NCI-H1930 (cell line): ENCODE measurements around the gene PRKCB.
"Not testable (repeated sequence)": the region's sequence is repeated elsewhere in the genome, so short reads cannot be mapped to it uniquely, and the experiment has no call there.

Source experiments
- DNase-seq, 2 experiments: peaks; one replicate each; lab custom pipeline; 2025; lab: John Stamatoyannopoulos, UW

The PRKCB gene

DNA sequence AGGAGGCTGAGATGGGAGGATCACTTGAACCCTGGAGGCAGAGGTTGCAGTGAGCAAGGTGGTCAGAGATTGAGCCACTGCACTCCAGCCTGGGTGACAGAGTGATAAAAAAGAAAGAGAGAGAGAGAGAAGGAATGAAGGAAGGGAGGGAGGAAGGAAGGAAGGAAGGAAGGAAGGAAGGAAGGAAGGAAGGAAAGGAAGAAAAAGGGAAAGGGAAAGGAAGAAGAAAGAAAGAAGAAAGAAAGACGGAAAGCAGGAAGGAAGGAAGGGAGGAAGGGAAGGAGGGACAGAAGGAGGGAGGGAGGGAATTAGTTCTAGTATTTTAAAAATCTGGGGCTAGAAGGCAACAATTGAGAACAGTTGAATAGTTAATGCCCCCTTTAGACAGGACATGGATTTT lies 258.9 kb downstream of the PRKCB start:
- DNase-seq = no peak

DNA sequence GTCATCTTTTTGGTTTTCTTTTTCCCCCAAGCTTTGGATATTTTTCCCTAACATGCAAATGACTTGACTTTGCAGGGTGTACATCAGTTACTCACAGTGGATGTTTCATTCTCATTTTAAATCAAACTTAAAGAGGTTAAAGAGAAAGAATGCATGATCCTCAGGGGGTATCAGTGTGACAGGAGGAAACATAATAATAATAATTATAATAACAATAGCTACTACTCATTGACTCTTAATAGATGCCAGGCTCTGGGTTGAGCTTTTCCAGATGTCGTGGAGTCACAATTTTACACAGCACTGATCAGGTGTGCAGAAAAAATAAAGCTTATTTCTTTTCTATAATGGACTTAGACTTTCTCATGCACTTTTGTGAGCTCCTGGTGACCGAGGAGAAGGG lies 263.1 kb downstream of the PRKCB start:
- no peak for DNase-seq

DNA sequence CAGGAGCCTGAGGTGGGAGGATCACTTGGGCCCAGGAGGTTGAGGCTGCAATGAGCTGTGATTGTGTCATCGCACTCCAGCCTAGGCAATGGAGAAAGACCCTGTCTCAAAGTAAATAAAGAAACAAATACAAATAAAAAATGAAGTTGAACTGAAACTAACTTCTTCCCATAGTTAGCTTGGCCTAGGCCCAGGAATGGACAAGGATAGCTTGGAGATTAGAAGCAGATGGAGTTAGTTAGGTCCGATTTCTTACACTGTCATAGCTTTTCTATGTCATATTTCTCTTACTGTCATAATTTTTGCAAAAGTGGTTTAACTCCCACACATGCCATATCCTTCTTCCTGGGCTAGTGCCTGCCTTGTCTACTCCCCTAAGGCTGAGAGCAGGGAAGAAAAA lies 265.6 kb downstream of the PRKCB start:
- no peak for DNase-seq

DNA sequence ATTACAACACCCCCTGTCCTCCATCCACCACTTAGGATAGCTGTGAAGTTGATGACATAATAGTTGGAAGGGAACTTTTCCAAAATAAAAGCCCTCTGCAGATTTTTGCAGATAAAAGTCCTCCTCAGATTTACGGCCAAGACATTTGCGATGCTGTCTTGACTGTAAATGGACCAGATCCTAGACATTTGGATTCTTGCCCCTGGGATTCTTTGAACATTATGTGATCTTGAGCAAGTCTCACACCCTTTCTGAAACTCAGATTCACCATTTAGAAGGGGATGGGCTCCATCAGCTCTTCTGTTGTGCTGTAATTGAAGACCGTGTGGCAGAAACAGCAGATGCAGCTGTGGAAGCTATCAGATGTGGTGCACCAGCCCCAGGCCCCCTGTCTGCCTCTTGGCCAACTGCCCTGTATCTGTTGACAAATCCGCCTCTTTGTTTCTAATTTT lies 266.5 kb downstream of the PRKCB start:
- DNase-seq = peak; percentile 79 to 90

DNA sequence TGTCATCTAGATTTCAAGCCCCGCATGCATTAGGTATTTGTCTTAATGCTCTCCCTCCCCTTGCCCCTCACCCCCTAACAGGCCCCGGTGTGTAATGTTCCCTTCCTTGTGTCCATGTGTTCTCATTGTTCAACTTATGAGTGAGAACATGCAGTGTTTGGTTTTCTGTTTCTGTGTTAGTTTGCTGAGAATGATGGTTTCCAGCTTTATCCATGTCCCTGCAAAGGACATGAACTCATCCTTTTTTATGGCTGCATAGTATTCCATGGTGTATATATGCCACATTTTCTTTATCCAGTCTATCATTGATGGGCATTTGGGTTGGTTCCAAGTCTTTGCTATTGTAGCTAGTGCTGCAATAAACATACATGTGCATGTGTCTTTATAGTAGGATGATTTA lies 269.7 kb downstream of the PRKCB start:
- not testable (repeated sequence) for DNase-seq

DNA sequence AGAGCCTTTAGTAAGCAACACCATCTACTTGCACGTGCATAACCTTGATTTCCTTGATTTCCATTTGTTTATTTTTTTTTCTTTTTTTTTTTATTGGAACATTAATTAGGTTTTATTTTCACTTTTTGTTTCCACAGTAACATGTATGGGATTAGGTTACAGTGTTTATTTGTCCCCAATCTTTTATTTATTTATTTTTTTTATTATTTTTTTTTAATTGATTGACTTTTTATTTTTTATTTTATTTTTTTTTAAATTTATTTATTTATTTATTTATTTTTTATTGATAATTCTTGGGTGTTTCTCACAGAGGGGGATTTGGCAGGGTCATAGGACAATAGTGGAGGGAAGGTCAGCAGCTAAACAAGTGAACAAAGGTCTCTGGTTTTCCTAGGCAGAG lies 272.3 kb downstream of the PRKCB start:
- DNase-seq = not testable (repeated sequence)

DNA sequence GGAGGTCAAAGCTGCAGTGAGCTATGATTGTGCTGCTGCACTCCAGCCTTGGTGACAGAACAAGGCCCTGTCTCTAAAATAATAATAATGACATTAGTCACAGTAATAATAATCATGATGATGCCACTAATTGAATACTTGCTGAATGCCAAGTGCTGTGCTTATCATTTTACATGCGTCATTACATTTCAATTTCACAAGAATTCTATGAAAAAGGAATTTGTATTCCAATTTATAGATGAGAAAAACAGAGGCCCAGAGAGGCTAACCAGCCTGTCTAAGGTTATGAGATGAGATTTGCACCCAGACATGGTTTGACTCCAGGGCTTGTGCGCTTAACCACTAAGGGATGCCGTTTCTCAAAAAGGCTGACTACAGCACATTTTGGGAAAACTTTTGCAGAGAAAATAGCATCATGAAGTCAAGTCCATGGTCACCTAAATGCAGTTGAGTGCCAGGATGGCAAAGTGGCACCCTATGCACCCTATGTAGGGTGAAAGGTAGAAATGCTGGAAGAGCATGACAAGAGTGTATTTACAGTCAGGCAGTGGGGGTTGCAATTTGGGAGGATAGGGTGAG lies 276.0 kb downstream of the PRKCB start:
- no peak for DNase-seq

DNA sequence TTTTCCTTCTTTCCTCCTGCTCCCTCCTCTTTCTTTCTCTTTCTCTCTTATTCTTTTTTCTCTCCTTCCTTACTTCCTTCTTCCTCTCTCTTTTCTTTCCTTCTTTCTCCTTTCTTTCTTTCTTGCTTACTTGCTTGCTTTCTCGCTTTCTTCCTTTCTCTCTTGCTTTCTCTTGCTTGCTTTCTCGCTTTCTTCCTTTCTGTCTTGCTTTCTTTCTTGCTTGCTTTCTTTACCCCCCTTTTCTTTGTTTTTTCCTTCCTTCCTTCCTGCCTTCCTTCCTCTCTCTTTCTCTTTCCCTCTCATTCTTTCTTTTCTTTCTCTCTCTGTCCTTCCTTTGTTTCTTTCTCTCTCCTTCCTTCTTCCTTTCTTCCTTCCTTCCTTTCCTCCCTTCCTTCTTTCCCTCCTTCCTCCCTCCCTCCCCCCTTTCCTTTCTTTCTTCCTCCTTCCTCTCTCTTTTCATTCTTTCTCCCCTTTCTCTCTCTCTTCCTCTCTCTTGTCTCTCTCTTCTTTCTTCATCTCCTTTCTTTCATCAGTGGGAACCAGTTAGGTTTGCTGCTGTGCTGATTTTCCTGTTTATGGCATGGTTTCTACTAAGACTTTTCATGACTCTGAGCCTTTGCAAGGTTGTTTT lies 277.4 kb downstream of the PRKCB start:
- DNase-seq = no peak

DNA sequence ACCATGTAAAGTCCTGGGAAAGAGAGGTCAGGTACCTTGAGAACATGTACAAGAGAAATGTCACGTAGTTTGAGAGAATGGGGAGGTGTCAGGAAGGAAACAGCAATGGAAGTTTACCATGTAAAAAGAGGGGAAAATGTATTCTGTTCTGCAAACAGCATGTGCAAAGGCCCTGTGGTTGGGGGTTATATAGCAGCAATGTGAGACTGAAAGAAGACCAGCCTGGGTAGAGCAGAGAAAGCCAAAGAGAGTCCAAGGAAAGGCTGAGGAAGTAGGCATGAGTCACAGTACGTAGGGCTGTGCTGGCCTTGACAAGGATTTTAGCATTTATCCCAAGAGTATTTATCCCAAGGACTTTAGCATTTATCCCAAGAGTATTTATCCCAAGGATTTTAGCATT lies 279.1 kb downstream of the PRKCB start:
- DNase-seq = no peak

DNA sequence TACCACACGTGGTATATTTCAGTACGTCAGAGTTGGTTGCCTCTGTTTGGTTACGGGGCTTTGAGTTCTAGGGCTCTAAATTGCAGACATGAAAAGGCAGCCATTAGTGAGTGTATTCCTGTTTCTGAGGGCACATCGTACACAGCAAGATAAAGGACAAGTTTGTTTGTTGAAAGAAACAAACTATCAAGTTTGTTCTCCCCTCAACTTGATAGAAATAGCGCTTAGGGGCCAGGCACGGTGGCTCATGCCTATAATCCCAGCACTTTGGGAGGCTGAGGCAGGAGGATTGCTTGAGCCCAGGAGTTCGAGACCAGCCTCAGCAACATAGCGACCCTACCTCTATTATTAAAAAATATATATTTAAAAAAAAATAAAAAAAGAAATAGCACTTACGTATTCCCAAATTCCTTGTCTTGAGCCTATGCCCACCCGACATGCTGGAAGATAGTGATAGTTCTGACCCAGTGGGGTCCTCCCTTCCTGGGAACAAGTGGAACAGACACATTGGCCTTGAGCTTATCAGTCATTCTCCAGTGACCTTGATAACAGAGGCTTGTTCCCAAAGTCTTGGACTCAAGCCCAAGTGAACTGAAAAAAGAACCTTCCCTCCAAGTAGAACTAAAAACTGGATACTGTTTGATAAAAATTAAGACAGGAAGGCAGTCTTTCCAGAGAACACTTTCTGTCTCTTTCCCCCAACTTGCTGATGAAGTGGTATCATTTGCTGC lies 280.4 kb downstream of the PRKCB start:
- no peak for DNase-seq

DNA sequence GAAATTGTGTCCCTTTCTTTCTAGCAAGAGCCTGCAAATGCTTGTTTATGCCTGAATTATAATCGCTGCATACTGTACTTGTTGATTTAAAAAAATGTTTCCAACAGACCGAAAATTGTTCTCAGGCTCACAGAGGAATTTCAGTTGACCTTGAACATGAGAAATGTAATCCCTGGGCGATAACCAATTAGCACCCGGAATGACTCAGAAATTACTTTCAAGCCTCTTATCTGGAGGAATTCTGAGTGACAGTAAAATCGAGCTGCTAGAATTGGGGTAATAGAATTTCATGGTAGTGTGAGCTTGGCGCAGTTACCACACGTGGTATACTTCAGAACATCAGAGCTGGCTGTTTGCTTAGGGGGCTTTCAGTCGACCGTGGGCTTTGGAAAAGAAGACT lies 281.2 kb downstream of the PRKCB start:
- DNase-seq = no peak

DNA sequence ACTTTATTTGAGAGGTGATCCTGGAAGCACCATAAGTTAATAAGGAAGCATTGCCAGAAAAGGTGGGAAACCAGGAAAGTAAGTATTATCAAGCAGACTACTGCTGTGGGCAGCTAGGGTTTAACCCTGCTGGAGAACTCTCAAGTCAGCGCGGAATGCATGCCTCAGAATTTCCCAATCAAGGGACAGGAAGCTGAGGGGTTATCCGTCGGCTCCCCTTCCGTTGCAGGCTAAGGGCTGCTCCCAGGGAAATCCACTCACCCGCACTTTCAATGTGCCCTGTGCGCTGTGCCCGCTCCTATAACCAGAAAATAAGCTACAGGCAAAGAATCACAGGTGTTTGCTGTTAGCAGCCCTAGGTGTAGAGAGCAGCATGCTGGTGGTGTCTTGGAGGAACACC lies 281.9 kb downstream of the PRKCB start:
- no peak for DNase-seq

DNA sequence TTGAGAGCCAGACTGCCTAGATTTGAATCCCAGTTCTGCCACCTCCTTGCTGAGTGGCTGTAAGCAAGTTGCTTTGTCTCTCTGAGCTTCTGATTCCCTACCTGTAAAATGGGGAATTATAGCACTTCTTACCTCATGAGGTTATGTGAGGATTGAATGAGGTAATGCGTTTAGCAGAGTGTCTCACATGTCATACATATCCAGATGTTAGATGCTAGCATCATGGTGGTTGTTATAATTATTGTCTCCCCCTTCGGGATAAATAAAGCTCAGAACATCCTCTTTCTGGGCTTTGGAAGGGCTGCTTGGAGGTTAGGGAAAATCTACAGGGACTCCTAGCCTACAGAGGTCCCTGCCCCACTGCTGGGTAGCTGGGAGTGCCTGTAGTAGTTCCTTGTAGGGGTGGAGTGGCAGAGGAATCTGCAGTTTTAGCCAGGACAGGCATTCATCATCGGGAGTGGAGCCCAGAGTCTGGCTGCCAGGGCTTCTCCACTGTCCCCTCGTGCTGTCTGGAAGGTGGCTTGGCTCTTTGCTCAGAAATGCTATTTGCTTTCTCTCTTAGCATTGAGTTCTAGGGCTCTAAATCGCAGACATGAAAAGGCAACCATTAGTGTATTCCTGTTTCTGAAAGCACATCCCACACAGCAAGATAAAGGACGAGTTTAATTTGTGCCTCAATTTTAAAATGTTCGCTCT lies 282.5 kb downstream of the PRKCB start:
- DNase-seq = peak; percentile 35 to 60

DNA sequence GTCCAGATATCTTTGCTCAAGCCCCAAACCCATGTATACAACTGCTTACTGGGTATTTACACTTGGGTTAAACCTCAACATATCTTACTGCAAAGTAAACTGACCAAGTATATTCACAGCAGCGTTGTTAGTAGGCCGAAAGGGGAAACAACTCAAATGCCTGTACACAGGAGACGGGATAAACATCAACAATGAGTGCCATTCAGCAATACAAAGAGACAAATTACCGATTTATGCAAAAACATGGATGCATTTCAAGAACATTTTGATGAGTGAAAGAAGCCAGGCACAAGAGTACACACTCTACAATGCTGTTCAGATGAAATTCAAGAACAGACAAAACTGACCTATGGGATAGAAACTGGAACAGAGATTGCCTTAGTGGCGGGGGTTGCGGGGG lies 284.0 kb downstream of the PRKCB start:
- DNase-seq = no peak

DNA sequence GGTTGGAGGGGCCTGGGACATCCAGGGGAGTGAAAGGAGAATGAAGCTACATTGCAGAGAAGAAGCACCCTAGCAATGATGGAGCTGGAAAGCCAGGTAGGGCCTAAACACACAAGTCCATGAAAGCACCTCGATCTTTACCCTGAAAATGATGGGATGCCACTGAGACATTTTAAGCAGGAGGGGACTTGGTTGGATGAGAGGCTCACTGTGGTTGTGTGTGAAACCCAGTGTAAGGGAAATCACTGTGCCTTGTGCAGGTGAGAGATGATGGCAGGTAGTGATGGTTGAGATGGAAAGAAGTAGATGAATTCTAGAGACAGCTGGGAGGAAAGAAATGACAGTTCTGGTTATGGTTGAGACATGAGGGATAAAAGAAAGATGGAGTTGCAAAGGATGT lies 287.5 kb downstream of the PRKCB start:
- DNase-seq = no peak

DNA sequence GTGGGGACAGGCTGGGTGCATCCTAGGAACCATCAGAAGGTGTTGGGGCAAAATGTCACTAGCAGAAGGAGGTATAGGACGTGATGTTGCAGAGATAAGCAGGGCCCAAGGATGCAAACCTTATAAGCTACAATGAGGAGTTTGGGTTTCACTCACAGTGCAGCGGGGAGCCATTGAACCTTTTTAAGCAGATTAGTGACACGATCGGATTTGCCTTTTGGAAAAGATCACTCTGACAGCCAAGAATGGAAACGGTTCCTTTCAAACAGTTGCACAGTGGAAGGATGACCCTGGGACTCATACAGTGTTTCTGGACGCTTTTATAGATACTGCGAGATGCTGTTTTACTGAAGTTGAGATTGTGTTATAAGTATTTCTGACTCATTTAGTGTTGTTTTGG lies 288.5 kb downstream of the PRKCB start:
- DNase-seq = no peak

DNA sequence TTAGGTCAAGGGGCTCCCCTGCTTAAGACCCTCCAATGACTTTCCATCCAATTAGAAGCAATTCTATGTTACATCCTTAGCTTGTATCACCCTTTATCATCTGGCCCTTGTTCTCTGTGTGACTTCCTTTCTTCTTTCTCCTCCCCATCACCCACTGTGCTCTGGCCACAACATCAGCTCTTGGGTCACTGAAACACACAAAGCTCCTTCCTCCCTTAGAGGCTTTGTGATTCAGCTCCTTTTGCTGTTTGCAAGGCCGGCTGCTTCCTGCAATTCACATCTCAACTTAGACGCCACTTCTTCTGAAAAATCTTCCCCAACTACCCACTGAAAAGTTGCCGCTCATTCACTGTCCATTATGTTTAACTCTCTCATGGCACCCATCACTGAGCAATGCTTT lies 289.4 kb downstream of the PRKCB start:
- no peak for DNase-seq

DNA sequence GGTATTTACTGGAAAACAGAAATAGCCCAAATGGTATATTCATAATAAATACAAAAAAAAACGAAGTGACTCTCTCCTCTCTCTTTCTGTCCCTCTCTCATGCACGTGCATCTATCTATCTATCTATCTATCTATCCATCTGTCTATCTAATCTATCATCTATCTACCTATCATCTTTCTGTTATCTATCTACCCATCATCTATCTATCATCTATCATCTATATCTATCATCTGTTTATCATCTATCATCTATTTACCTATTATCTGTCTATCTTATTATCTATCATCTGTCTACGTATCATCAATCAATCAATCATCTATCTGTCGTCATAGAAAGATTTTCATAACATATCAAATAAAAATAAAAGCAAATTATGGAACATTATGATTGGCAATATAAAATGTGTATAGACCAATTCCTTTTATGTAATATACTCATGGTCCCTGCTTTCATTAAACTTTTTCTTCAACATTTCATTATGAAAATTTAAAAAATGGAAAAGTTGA lies 293.7 kb downstream of the PRKCB start:
- no peak for DNase-seq

DNA sequence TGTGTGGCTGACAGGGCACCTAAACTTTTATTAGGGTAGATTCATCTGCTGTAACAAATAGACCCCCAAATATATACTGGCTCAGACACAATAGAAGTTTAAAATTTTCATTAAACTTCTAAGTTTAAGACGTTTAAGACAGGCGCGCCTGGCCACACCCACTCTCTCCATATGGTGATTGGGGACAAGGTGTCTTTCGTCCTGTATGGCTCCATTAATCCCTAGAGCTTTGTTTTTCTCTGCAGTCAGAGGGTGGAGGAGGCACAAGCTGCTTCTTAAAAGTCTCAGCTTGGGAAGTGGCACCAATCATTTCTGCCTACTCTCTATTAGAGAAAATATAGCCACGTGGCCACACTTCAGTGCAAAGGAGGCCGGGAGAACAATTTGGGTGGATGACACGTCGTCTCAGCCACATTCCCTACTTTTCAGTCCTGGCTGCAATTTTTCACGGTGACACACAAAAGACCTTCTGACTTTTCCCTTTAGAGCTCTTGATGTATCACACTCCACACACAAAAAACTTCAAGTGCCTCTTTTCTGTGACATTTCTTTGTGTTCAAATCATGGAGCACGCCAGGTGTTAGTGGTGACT lies 294.8 kb downstream of the PRKCB start:
- no peak for DNase-seq

DNA sequence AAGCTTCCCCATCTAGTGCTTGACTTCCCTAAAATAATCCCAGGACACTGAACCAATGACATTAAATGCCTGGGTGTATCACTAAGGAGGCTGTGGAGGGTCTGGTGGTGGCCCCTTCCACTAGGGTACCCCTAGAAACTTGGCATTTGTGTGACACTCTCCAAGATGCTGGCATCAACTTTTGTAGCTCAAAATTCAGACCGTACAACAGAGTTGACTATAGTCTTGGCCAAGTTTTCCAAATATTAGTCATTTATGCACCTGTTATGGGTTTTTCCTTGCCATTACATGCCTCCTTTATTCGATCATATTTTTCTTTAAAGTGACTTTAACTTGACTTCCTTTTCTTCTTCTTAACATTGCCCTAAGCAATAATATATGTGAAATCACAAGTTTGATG lies 295.5 kb downstream of the PRKCB start:
- no peak for DNase-seq

DNA sequence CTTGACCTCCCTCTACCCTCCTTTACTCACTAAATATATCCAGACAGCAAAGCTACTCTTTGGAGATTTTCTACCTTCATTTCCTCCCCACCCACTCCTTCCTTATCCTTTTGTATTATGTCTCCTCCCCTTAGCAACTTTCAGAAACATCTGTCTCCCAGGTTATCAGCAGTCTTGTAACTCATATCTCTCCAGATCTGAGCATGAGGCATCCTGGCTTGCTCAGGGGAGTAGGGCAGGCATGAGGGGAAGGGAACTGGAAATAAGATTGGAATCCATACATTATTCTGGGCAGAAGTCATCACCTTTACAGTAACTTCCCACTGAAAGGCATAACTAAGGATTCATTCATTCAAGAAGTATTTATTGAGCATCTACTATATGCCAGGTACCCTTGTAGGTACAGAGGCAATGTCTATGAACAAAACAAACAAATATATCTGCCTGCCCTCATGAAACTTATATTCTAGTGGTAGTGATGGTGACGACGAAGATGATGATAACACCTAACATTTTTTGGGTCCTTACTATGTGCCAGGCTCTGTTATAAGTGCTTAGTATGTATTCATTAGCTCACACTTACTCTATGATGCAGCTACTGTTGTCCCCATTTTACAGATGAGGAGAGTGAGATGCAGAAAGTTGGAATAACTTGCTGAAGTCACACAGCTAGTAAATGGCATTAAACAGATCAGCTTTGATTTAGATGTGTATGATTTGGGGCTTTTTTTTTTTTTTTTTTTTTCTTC lies 296.4 kb downstream of the PRKCB start:
- no peak for DNase-seq

DNA sequence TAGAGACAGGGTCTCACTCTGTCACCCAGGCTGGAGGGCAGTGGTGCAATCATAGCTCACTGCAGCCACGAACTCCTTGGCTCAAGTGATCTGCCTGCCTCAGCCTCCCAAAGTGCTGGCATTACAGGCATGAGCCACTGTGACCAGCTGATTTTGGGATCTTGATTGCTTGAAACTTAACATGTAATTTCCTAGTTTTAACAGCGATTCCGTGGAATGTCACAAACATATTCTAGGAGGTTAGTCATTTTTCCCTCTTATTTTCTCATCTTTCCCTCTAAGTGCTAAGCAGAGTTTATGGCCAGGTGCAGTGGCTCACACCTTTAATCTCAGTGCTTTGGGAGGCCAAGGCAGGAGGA lies 297.0 kb downstream of the PRKCB start:
- no peak for DNase-seq
